ENCODE measurements around the gene PCBP3. TPM values are rescaled to one million over a fixed set of nuclear protein-coding genes. Genes with fewer than 3 reads are reported as not detected.

PCBP3 gene
- total and polyA plus RNA-seq, 2 of the 8 experiments (the other 6 are each of a cell fraction or from before 2014, with no cell fraction given), result 3.5 to 6.3 TPM

- ChIA-PET CTCF (ENCODE audit: partially characterized antibody) (interaction anchor here (1.3 to 4.8 kb wide), 3 partner anchors 39 to 43 kb away, joined by 3 to 32 read pairs (median 4); no protein-coding TSS in a partner anchor), POLR2A (ENCODE audit: partially characterized antibody) (no interaction called here)
- Histone ChIP-seq H3K23me2 (ENCODE audit: low read depth, low read length) (no peaks in the 10 kb centered on the region), H2AFZ (ENCODE audit: low read length) (no peak overlapping the region), H3K4me3 (ENCODE audit: extremely low read depth in 1 of 4, insufficient read depth in 2 of 4, low read depth in 3 of 4, low read length in 4 of 4) (no peak overlapping the region), H3K36me3 (ENCODE audit: control insufficient read depth in 2 of 4, insufficient read depth in 4 of 4, low read length in 3 of 4) (no peaks in the 10 kb centered on the region), H4K5ac (ENCODE audit: insufficient read length, low read depth, low read length) (no peak overlapping the region), H3K79me1 (ENCODE audit: low read depth, low read length) (no peaks in the 10 kb centered on the region), H3K4ac (replicated peaks; ENCODE audit: insufficient read length, low read depth, low read length) (no peak overlapping the region), H2BK12ac (ENCODE audit: low read depth, low read length) (no peak overlapping the region), H2AK5ac (ENCODE audit: low read depth, low read length) (no peak overlapping the region), H3K9me3 (ENCODE audit: insufficient read depth in 2 of 2, low read depth in 1 of 2, low read length in 1 of 2) (peaks cover 4 to 14% of the 10 kb centered on the region in 2 experiments; a peak in 2 of 4 replicates), H2BK15ac (ENCODE audit: low read length) (no peak overlapping the region), H2BK20ac (ENCODE audit: low read length) (no peak overlapping the region), H3K4me1 (replicated peaks in 1 of 4; ENCODE audit: control insufficient read depth in 3 of 4, insufficient read depth in 4 of 4, low read length in 3 of 4) (no peaks in the 10 kb centered on the region), H3K14ac (ENCODE audit: insufficient read length) (no peak overlapping the region), H2BK5ac (ENCODE audit: low read depth, low read length) (no peak overlapping the region), H3K18ac (ENCODE audit: extremely low read depth, low read length) (no peak overlapping the region), H4K20me1 (replicated peaks in 1 of 2; ENCODE audit: control insufficient read depth in 1 of 2, insufficient read depth in 2 of 2, low read length in 2 of 2) (peaks cover 0 to 3% of the 10 kb centered on the region in 2 experiments), H3K56ac (replicated peaks; ENCODE audit: insufficient read length, low read depth, low read length) (no peak overlapping the region), H4K8ac (ENCODE audit: extremely low read depth, insufficient read depth, low read length) (no peak overlapping the region), H2BK120ac (replicated peaks; ENCODE audit: low read depth, low read length) (no peak overlapping the region), H3K23ac (ENCODE audit: insufficient read length) (no peak overlapping the region), H4K91ac (replicated peaks; ENCODE audit: insufficient read length, low read length) (no peak overlapping the region), H3K79me2 (ENCODE audit: control insufficient read depth in 1 of 2, insufficient read depth in 2 of 2, low read length in 2 of 2) (no peaks in the 10 kb centered on the region), H3K9ac (replicated peaks in 1 of 4; ENCODE audit: extremely low read depth in 1 of 4, low read depth in 3 of 4, low read length in 3 of 4) (no peak overlapping the region), H3K27ac (ENCODE audit: low read depth, low read length) (no peak overlapping the region), H3K4me2 (ENCODE audit: insufficient read depth in 1 of 2, low read depth in 2 of 2, low read length in 2 of 2) (no peak overlapping the region), H3K27me3 (replicated peaks in 1 of 4; ENCODE audit: control insufficient read depth in 3 of 4, extremely low read depth in 1 of 4, insufficient read depth in 3 of 4, low read length in 3 of 4) (peaks cover 0 to 4% (median 0%) of the 10 kb centered on the region in 4 experiments; a peak in 2 of 7 replicates)
- DNase-seq (ENCODE audit: low read depth in 1 of 2, low spot score in 2 of 2), result no peak
- WGBS, 2 experiments (ENCODE audit: extremely low coverage in 1 of 2, insufficient coverage in 1 of 2, insufficient read length in 1 of 2, insufficient replicate concordance in 2 of 2, low coverage in 1 of 2, low lambda C conversion rate in 2 of 2, missing lambda C conversion rate in 1 of 2), result 89% methylated on average over 14 of the region's 14 CpGs; no CpG with 5 or more reads in 1 of the 2 experiments
- no peak for FAIRE-seq
Observed at GRCh38 chr21:45599146-45599581, 44.4 kb upstream of the PCBP3 start.
